CD4-positive, alpha-beta T cell treated with Interleukin-6 at 100 ng/mL for 8 hours (primary cell): ENCODE results near the gene PTGR2.
"Not testable (repeated sequence)": the region's sequence is repeated elsewhere in the genome, so short reads cannot be mapped to it uniquely, and the experiment has no call there.

Experiments used
- DNase-seq: peaks from one replicate; pipeline ENCODE4 v3.0.0-alpha.2; 2020; ENCODE audit warnings: mixed read lengths, low spot score

Gene PTGR2

DNA sequence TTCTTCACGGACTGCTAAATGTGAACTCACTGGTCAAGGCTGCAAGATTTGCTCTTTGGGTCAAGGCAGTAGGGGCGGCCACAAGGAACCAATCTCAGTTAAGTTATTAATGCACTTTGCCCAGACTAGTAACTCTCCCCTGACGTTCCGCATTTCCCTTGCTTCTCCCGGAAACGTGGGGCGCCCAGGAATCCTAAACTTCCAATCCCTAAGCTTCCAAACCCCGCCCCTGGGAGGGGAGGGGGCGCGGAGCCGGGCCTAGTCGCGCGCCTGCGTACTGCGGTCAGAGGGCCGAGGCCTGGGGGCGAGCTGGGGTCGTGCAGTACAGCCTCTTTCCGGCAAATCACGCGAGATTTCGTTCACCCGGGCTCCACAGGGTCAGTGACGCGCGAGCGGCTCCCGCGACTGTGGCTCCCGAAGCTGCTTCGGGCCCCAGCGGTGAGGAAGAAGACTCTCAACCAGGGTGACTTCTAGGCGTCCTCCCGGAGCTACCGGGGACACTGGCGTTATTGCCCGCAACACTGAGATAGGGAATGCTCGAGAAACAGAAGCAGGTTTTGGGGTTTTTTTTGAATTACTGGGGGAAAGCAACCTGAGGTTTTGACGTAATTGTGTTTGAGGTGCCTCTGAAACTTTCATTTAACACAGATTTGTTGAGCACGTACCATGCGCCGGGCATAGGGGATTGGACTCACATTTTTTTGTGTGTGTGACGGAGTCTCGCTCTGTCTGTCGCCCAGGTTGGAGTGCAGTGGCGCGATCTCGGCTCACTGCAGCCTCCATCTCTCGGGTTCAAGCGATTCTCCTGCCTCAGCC lies at the start of gene PTGR2:
PTGR2 (plus strand) TSS at position 265 of the 816 bp plus-strand sequence. CDS start 7,032 bp downstream, outside the sequence.
- peak; percentile 90 for DNase-seq

DNA sequence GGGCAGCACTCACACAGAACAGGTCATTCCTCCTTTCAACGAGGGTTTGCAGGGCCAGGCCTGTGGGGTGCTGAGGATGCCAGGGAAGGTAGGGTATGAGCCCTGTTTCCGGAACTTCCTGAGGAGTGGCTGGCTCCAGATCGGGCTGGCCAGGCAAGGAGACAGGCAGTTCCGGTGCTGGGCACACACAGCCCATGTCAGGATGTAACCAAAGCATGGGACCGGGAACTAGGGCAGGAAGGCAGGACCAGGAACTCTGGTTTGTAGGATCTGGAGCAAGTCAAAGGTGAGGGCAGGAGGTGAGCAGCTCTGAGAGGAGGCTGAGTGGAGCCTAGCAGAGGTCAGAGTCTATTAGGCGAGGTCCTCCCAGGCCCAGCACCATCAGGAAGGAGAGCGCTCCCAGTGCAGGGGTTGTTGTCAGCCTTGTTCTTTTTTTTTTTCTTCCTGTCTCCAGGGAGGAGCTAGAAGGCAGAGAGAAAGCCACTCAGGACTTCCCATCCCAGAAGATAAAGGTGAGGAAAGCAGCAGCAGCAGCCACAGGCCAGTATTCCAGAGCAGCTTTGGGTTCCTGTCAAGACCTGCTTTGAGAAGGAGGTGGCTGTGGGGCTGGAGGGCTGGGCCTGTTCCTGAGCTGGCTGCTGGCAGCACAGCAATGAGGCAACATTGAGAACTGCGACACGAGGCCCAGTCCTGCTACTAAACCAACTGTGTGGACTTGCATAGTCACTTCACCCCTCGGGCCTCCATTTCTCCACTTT lies 49.0 kb upstream of the PTGR2 start:
- DNase-seq = no peak

DNA sequence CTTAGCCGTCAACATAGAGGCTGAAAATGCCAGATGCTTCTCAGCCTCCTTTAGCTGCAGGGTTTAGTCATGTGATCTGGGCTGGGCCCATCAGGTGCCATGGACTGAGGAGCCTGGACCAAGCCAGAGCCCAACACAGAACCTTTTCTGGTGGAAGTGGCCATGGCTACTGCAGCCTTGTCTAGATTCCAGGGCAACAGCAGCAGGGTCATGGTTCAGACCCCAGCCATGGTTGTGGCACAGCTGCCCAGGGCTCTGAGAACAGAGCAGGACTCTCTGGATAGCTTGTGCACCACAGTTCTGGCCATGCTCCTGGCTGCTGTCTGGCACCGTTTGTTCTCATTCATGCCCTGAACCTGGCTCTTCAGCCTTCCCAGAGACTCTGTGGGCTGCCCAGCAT lies 47.0 kb upstream of the PTGR2 start:
- DNase-seq = no peak

DNA sequence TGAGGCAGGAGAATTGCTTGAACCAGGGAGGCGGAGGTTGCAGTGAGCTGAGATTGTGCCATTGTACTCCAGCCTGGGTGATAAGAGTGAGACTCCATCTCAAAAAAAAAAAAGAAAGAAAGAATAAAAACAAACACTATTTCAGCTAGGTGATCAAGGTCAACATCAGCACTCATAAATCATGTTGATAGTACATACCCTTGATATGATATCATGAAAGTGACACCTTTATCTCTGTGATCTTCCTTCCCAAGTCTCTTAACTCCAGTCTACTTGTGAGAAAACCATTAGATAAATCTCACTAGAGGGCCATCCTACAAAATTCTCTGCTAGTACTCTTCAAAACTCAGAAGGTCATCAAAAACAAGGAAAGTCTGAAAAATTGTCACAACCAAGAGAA lies 44.2 kb upstream of the PTGR2 start:
- no peak for DNase-seq

DNA sequence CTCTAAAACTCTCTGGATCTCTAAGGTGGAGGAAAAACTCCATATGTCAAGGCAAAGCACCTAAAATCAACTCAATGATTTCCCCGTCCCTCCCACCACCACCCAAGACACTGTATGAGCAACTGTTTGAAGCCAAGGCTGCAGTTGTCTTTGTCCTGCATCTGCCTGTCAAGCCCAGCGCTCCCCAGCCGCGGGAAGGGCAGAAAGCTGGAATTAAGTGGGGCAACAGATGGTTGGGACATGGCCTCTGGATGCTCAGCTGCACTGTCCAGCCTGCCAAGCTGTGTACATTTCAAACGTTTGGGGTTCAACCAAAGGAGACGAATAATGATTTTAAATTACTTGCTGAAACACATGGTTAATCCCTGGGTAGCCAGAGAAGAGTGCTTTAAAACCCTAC lies 42.2 kb upstream of the PTGR2 start:
- DNase-seq = no peak

DNA sequence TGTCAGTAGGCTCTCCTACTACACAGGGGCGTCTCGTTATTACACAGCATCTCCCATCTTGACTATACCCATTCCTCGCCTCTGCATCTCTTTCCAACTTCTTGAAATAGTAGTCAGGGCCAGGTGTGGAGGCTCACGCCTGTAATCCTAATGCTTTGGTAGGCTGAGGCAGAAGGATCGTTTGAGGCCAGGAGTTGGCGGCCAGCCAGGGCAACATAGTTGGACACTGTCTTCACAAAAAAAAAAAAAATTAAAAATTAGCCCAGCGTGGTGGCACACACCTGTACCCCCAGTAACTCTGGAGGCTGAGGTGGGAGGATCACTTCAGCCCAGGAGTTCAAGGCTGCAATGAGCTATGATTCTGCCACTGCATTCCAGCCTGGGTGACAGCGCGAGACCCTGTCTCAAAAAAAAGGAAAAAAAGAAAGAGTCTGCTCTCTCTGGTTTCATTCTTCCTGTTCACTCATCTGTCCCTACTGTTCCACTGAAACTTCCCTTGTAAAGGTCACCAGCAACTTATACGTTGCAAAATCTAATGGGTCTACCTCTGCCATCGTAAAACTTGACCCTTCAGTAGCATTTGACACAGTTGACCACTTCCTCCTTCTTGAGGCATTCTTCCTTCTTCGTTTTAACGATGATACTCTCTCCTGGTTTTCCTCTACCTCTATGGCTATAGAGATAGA lies 41.0 kb upstream of the PTGR2 start:
- DNase-seq = no peak

DNA sequence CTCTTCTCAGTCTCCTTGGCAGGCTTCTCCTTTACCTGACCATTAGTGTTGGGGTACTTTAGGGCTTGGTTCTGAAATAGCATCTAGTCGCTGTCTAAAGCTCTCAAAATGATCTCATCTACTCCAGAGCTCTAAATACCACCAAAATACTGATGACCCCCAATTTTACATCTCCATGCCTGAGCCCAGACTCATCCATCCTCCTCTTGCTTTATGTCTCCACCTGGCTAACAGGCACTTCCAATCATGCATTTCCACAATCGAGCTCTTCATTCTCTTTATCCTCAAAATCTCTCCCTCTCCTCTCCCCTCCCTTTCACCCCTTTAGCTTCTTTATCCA lies 40.5 kb upstream of the PTGR2 start:
- no peak for DNase-seq

DNA sequence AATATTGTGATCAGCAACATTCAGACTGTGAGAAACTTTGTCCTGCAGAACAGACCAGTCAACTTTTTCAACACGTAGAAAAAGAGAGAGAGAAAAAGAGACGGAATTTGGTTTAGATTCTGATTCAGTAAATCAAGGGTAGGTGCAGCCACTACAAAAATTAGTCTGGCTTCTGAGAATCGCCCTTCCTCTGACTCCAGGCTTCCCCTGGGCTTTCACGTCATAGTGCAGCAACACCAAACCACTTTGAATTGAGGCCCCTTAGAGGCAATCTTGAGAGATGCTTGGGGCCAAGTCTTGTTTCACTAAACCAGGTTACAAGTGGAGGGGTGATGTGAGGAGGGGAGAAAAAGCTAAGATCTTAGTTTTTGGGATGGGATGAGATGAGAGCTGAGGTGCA lies 37.5 kb upstream of the PTGR2 start:
- DNase-seq = no peak

DNA sequence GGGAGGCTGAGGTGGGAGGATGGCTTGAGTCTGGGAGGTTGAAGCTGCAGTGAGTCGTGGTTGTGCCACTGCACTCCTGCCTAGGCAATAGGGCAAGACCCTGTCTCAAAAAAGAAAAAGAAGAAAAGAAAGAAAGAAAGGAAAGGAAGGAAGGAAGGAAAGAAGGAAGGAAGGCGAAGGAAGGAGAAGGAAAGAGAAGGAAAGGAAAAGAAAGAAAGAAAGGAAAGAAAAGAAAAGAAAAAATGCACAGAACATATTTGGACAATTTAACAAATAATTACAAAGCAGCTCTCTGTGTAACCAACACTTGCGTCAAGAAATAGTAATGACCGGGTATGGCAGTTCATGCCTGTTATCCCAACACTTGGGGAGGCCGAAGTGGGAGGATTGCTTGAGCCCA lies 35.8 kb upstream of the PTGR2 start:
- no peak for DNase-seq

DNA sequence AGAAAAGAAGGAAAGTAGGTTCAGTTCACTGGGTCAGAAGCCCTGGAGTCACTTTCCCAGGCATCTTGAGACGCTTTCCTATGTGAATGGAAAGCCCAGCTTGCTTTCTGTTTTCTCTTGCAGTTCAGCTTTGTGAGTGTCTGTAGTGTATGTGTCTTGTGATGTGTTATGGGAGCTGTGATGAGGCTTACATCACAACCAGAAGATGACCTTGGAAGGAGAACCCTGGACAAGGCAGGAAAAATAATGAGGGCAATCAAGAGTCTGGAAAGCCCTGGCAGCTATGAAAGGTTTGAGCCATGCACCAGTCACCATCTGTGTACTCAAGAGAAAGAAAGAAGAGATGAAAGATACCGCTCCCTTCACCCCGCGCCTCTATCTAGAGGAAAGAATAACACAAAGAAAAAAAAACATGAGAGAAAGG lies 35.2 kb upstream of the PTGR2 start:
- no peak for DNase-seq

DNA sequence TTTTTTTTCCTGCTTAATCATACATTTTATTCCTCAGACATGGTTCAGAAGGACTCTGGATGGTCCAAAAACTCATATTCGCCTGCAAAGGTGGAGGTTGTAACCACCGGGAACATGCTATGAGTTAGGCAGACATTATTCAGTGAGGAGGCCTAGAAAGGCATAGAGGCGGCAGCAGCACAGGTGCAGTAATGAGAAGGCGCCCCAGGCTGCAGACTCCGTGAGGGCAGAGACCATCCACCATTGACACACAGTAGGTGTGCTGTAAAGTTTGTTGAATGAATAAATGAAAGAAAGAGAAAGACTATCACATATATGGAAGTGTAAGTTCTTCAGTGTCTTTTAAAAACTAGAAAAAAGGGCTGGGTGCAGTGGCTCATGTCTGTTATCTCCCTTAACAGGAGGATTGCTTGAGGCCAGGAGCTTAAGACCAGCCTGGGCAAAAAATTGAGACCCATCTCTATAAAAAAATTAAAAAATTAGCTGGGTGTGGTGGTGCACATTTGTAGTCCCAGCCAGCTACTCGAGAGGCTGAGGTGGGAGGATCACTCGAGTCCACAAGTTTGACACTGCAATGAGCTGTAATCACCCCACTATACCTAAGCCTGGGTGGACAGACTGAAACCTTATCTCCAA lies 34.5 kb upstream of the PTGR2 start:
- no peak for DNase-seq

DNA sequence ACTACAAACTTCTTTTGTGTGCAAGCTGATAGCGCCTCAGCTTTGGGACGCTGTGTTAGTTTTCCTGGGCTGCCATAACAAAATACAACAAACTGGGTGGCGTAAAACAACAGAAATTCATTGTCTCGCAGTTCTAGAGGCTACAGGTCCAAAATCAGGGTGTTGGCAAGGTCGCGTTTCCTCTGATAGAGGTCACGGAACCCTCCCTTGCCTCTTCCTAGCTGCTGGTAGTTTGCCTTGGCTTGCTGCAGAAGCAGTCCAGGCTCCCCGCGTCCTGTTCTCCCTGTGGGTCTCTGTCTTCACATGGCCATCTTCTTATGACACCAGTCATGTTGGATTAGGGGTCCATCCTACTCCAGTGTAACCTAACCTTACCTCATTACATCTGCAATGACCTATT lies 32.8 kb upstream of the PTGR2 start:
- DNase-seq = no peak

DNA sequence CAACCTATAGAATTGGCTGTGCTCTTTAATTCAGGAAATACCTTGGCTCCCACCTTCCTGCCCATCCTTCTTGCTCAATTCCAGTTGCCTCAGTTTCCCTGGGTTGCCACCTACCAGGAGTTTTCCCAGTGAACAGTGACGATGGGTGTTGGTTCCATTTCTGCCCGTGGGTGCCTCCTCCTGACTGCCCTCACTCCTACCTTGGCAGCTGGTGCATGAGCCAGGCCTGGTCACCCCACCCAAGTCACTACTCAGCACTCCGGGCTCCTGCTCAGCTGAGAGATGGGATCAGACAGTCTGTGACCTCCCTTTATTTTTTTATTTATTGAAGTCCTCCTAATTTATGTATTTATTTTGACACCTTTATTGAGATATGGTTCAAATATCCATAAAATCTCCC lies 31.0 kb upstream of the PTGR2 start:
- no peak for DNase-seq

DNA sequence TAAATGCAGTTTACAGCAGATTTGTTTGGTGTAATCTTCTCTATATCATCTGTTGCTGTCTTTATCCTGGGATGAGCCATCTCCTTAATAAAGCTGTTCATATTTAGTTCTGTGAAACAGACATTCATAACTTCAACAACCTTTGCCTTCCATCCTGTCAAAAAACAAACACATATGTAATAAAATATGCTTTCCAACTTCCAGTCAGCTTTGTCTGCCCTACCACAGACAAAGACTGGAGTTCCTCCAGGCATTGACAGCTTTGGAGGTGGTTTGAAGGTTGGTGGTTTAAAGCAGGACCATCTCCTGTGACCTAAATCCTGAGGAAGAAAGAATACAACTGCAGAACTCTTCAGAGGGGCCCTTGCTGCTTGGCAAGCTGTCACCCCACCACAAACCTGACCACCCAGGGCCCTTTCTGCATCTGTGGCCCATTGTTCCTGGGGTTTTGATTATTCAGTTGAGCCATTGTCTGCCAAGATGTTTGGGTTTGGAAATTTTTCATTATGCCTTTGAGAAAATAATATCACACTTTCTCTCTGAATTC lies 28.2 kb upstream of the PTGR2 start:
- no peak for DNase-seq

DNA sequence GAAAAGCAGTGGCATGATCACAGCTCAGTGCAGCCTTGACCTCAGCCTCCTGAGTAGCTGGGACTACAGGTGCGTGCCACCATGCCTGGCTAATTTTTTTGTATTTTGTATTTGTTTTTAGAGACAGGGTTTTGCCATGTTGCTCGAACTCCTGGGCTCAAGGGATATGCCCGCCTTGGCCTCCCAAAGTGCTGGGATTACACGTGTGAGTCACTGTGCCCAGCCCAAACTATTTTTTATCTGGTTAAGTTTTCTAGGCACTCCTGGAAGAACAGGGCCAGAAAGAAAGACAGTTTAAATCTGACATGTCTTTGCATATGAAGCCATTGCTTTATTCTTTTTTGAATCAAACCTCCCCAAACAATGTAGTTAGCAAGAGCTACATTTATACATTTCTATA lies 27.5 kb upstream of the PTGR2 start:
- no peak for DNase-seq

DNA sequence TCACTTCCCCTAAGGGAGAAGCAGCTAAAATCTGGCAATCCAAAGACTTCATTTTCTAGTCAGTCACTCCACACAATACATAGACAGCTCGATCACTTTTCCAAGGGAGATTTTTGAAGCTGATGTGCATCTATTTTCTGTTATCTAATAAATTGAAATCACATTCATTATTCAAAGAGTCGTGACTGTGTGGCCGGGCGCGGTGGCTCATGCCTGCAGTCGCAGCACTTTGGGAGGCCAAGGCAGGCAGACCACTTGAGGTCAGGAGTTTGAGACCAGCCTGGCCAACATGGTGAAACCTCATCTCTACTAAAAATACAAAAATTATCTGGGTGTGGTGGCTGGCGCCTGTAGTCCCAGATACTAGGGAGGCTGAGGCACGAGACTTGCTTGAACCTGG lies 27.1 kb upstream of the PTGR2 start:
- no peak for DNase-seq

DNA sequence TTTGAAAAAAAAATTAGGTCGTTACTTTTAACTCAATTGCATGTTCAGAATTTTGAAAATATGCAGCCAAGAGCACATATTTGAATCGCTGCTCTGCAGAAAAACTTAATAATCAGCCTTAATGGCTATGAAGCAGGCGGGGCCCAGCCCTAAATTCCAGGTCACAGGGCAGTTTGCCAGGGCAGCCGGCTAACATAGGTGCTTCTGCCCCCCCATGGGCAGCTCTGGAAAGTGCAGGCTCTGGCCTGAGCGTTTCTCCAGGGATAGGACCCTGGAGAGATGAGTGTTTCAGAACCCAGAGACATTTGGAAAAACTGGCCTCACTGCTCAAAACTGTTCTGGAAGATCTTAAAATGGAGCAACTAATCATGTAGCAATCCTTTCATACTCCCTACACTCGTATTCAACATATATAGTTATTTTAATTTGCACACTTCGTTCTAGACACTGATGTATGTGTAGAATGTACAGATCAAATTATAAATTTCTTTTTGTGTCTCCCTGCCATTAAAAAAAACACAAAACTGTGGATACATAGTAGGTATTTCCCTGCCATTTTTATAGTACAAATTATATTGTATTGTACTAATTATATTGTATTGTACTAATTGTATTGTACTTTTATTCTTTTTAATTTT lies 26.0 kb upstream of the PTGR2 start:
- peak; percentile 79 for DNase-seq

DNA sequence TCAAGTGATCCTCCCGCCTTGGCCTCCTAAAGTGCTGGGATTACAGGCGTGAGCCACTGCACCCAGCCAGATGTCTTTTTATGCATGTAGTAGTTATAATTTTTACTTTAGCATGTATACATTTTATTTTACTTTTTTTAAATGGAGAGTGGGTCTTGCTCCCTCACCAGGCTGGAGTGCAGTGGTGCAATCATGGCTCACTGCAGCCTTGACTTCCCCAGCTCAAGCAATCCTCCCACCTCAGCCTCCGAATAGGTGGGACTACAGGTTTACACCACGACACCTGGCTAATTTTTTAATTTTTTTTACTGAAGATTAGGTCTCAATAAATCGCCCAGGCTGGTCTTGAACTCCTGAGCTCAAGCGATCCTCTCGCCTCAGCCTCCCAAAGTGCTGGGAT lies 24.4 kb upstream of the PTGR2 start:
- DNase-seq = not testable (repeated sequence)

DNA sequence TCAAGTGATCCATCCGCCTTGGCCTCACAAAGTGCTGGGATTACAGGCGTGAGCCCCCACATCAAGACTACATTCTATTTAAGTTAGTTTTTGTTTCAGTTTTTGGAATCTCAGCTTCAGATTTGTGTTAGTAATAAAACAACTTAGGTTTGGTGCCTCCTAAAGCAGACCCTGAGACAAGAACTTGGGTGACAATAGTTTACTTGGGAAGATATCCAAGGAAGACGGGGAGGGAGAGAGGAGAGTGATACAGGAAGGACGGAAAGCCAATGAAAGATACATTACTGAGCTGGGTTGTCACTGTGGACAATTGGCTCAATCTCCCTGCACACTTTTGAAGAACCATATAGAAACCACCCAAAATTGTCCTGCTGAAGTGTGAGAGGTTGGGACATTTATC lies 22.6 kb upstream of the PTGR2 start:
- DNase-seq = no peak

DNA sequence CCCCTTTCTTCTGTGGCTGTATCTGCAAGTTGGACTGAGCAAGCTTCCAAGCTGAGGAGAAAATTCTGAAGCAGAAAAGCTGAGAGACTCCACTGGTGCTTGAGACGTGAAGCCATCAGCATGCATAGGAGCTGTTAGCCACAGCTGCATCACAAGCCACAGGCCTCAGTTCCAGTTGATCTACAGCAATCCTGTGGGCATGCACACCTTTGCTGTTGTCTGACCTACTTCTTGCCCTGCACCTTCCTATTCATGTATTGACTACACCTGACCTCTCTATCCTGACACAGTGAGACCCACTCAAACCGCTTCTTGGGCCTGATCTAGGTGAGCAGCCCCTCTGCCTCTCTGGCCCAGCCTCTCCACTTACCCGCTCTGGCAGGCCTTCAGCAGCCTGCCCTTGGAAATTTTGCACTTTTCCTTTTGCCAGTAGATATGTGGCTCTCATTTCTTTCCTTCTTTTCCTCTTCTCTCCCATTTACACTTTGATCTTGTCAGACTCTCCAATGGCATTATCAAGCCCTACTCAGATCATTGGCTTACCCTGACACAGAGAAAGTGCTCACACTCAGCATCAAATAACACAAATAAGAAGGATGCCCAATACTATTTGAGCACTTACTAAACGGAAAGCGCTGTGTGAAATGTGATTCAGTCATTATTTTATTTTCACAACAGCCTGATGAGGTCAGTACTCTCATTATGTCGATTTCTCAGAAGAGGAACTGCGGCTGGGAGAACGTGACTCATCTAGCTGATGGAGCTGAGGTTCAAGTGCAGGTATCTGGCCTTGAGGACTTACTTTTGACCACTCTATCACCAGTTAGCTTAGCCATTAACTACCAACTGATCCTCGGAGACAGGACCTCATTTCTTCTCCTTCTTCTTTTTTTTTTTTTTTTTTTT lies 21.9 kb upstream of the PTGR2 start:
- DNase-seq = peak; percentile 31

DNA sequence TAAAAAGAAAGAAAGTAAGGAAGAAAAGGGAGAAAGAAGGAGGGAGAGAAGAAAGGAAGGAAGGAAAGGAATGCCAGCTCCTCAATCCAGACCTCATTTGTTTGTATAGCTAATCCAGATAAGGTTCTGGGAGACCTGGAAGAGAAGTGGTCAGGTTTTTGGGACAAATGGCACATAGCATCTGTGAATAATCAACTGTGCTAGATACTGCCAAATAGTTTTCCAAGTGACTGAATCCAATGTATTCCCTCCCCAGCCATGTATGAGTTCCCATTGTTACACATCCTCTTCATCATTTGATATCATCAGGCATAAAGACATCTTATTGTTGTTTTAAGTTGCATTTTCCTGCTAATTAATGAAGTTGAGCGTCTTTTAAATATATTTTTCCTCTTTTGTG lies 18.6 kb upstream of the PTGR2 start:
- no peak for DNase-seq
